HFF-Myc (cell line): ENCODE measurements around the gene CFAP58.

Experiments
- DNase-seq: peaks from one replicate; pipeline ENCODE4 v3.0.0-alpha.2; 2011; ENCODE audit warnings: low read depth; ENCODE audit errors: extremely low read depth
- H3K4me3 ChIP-seq: replicated peaks from 2 replicates; pipeline ENCODE4 v1.5.1; 2011; ENCODE audit warnings: low read depth, mild to moderate bottlenecking, control low read depth, low read length
- TF ChIP-seq, protein P1 (sequence below): IDR thresholded peaks from 2 replicates; pipeline ENCODE4 v1.5.1; 2012; ENCODE audit warnings: mild to moderate bottlenecking, low read depth, low read length, control low read depth; ENCODE audit errors: missing control alignments

CFAP58 gene

DNA sequence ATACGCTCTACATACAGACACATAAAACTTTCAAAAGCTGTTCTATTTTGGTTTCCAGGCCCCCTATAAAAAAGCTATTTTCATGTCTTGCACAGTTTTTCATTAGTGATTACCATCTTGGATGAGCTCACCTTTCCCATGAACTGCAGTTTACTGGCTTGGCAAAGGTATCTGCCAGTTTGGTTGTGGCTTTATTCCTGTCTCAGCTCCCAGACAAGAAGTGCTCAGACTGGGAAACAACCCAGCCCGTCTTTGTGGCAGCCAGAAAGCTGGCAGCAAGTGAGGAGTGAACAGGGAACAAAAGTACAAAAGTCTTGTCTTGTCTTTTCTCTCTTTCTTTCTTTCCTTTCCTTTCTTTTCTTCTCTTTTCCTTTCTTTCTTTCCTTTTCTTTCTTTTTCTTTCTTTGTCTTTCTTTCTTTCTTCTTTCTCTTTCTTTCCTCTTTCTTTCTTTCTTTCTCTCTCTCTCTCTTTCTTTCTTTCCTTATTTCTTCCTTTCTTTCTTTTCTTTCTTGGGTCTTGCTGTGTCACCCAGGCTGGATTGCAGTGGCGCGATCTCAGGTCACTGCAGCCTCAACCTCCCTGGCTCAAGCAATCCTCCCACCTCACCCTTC lies 138.8 kb downstream of the CFAP58 start:
- TF ChIP-seq, protein P1, sequence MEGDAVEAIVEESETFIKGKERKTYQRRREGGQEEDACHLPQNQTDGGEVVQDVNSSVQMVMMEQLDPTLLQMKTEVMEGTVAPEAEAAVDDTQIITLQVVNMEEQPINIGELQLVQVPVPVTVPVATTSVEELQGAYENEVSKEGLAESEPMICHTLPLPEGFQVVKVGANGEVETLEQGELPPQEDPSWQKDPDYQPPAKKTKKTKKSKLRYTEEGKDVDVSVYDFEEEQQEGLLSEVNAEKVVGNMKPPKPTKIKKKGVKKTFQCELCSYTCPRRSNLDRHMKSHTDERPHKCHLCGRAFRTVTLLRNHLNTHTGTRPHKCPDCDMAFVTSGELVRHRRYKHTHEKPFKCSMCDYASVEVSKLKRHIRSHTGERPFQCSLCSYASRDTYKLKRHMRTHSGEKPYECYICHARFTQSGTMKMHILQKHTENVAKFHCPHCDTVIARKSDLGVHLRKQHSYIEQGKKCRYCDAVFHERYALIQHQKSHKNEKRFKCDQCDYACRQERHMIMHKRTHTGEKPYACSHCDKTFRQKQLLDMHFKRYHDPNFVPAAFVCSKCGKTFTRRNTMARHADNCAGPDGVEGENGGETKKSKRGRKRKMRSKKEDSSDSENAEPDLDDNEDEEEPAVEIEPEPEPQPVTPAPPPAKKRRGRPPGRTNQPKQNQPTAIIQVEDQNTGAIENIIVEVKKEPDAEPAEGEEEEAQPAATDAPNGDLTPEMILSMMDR, result no peak
- no peak overlapping the region for H3K4me3 ChIP-seq
- no peak for DNase-seq

DNA sequence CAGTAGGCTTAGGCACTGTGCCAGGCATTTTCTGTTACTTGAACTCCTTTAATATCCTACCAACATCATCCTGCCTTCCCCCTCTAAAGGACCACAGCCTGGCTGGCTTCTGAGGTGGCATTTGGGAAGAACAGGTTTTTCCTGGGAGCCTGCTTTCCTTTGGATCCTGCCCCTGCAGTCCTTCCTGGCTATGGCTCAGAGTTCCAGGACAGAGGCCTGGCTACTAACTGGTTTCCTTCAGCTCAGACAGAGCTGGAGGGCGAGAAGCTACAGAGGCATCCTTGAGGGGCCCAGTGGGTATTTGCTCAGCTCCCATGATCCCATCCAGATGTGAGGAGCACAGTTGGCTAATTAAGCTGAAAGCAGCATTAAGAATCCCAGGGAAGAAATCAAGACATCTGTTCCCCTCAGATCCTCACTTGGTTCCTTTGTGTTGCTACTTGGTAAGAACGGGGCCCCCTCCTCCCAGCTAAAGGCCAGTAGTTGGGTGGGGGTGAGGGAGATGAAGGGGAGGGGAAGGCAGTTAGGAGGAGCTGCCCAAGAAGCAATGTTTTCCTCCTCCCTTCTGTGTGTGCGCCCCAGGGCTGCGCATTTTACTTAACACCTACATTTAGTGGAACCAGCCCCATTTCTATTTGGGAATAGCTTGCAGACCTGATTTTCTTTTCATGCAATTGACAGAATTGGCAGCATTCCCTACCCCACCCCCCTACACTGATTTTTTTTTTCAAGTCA lies 144.9 kb downstream of the CFAP58 start:
- no peak for DNase-seq
- TF ChIP-seq, protein P1, result no peak
- no peak overlapping the region for H3K4me3 ChIP-seq

DNA sequence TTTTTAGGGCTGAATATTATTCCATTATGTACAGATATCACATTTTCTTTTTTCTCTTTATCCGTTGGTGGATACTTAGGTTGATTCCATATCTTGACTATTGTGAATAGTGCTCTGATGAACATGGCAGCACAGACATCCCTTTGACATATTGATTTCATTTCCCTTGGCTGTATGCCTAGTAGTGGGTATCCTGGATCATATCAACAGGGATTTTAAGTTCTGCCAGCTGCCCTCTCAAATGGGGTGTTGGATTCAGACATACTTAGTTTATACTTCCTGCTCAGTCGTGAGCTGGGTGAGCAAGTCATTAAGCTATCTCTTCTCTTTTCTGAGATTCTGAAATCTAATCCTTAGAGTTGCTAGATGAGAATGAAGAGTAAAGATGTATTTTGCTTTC lies 147.8 kb downstream of the CFAP58 start:
- TF ChIP-seq, protein P1, result no peak
- no peak for DNase-seq
- H3K4me3 ChIP-seq, result no peak overlapping the region

DNA sequence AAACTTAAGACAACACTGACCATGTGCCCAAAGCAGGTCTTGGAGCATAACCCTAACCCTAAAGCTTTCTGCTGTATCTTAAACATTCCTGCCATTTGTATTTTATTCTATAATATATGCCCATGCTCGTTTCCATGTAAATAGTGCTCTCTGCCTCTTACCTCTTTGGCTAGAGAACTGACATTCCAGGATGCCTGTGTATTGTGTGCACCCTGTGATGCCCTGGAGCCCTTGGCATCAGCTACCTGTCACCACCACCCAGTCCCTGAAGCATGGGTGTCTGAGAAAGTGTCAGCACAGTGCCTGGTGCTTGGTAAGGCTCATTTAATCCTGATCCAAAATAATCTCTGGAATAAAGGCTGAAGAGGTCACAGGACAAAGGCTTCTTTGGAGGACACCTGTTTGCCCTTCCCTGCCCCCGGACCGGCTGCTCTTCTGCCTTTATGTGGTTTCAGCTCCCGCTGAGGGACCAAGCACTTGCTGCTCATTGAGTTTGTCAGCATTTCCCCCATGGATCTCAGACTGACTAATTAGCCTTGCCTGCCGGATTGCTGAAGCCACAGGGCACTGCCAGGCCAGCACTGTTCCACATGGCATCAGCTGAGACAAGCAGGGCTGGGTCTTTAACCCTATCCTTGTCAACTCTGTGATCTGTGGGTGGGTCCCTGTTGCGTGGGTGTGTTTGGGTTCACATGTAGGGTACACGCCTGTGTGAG lies 148.4 kb downstream of the CFAP58 start:
- no peak overlapping the region for H3K4me3 ChIP-seq
- TF ChIP-seq, protein P1, result no peak
- DNase-seq, result no peak

DNA sequence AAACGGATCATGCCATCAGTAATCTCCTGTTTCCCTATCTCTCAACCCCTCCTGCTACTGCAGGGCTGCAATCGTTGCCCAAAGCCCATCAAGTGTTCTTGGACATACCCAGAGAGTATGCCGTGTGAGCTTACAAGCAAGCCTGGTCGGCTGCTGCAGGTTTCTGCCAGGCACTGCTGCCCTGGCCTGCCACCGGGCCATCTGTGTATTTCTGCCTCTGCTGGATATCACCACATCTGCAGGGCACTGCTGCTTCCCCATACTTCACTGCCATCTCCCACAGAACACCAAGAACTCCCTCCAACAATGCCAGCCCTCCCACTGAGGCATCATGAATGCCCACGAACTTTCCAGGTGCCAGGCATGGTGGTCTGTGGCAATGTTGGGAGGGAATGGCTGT lies 149.3 kb downstream of the CFAP58 start:
- TF ChIP-seq, protein P1, result no peak
- no peak overlapping the region for H3K4me3 ChIP-seq
- no peak for DNase-seq
